ENCODE data around the gene APOA5. TPM values are rescaled to one million over a fixed set of nuclear protein-coding genes. Genes with fewer than 3 reads are reported as not detected.

The APOA5 gene
- total and polyA plus RNA-seq, 2 of the 13 experiments (the other 11 are each of a cell fraction or from before 2014, with no cell fraction given): 44.0 to 49.1 TPM

GRCh38 chr11:116772443-116773202 is 19.1 kb downstream of the APOA5 start, which contains the start of gene BUD13 (continued):
- TF ChIP-seq ZNF512 (CRISPR knock-in tag; IDR thresholded peaks at IDR 0.05) (no peak), ZNF235 (CRISPR knock-in tag; IDR thresholded peaks at IDR 0.05; ENCODE audit: borderline replicate concordance) (peak; percentile 65; the same call in 1 of the 2 replicates), ZNF550 (CRISPR knock-in tag; IDR thresholded peaks at IDR 0.05; ENCODE audit: borderline replicate concordance) (no peak), EED (CRISPR knock-in tag; IDR thresholded peaks at IDR 0.05) (peak; percentile 91), JARID2 (CRISPR knock-in tag; IDR thresholded peaks at IDR 0.05; ENCODE audit: insufficient replicate concordance) (no peak), HIVEP1 (CRISPR knock-in tag; IDR thresholded peaks at IDR 0.05) (peak; percentile 84), MXI1 (IDR thresholded peaks at IDR 0.05; ENCODE audit: borderline replicate concordance, low read depth, low read length) (peak; percentile 86; the same call in 1 of the 3 replicates), UBTF (CRISPR knock-in tag; IDR thresholded peaks at IDR 0.05) (peak; percentile 88), NR2F1 (CRISPR knock-in tag; IDR thresholded peaks at IDR 0.05) (no peak), SOX6 (IDR thresholded peaks at IDR 0.05) (no peak), SOX6 (CRISPR knock-in tag; IDR thresholded peaks at IDR 0.05) (peak; percentile 82), ZBTB7B (CRISPR knock-in tag; IDR thresholded peaks at IDR 0.05) (0 out of 2 replicates have a peak, but pooled peaks have one; percentile 37), RBAK (CRISPR knock-in tag; IDR thresholded peaks at IDR 0.05) (no peak; the same call in 1 of the 2 replicates), ZNF10 (CRISPR knock-in tag; IDR thresholded peaks at IDR 0.05; ENCODE audit: borderline replicate concordance, low read depth) (no peak), ZNF543 (CRISPR knock-in tag; IDR thresholded peaks at IDR 0.05) (peak; percentile 70; the same call in 1 of the 2 replicates), ZFP91 (CRISPR knock-in tag; IDR thresholded peaks at IDR 0.05; ENCODE audit: borderline replicate concordance) (peak; percentile 92; the same call in 1 of the 2 replicates)
- TF ChIP-seq, protein P1, sequence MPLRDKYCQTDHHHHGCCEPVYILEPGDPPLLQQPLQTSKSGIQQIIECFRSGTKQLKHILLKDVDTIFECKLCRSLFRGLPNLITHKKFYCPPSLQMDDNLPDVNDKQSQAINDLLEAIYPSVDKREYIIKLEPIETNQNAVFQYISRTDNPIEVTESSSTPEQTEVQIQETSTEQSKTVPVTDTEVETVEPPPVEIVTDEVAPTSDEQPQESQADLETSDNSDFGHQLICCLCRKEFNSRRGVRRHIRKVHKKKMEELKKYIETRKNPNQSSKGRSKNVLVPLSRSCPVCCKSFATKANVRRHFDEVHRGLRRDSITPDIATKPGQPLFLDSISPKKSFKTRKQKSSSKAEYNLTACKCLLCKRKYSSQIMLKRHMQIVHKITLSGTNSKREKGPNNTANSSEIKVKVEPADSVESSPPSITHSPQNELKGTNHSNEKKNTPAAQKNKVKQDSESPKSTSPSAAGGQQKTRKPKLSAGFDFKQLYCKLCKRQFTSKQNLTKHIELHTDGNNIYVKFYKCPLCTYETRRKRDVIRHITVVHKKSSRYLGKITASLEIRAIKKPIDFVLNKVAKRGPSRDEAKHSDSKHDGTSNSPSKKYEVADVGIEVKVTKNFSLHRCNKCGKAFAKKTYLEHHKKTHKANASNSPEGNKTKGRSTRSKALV (CRISPR knock-in tag; IDR thresholded peaks at IDR 0.05): peak; percentile 74
- TF ChIP-seq, protein P2, sequence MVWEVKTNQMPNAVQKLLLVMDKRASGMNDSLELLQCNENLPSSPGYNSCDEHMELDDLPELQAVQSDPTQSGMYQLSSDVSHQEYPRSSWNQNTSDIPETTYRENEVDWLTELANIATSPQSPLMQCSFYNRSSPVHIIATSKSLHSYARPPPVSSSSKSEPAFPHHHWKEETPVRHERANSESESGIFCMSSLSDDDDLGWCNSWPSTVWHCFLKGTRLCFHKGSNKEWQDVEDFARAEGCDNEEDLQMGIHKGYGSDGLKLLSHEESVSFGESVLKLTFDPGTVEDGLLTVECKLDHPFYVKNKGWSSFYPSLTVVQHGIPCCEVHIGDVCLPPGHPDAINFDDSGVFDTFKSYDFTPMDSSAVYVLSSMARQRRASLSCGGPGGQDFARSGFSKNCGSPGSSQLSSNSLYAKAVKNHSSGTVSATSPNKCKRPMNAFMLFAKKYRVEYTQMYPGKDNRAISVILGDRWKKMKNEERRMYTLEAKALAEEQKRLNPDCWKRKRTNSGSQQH (CRISPR knock-in tag; IDR thresholded peaks at IDR 0.05; ENCODE audit: low read depth): peak; percentile 83; the same call in 1 of the 2 replicates

Data from HepG2 (cell line).